ELR (cell line): ENCODE data around the gene RHOT1.
"Not testable (repeated sequence)": the region's sequence is repeated elsewhere in the genome, so short reads cannot be mapped to it uniquely, and the experiment has no call there.

Source experiments
- DNase-seq: peaks from one replicate; pipeline ENCODE4 v3.0.0-alpha.2; 2015; ENCODE audit warnings: low read depth

The RHOT1 gene

DNA sequence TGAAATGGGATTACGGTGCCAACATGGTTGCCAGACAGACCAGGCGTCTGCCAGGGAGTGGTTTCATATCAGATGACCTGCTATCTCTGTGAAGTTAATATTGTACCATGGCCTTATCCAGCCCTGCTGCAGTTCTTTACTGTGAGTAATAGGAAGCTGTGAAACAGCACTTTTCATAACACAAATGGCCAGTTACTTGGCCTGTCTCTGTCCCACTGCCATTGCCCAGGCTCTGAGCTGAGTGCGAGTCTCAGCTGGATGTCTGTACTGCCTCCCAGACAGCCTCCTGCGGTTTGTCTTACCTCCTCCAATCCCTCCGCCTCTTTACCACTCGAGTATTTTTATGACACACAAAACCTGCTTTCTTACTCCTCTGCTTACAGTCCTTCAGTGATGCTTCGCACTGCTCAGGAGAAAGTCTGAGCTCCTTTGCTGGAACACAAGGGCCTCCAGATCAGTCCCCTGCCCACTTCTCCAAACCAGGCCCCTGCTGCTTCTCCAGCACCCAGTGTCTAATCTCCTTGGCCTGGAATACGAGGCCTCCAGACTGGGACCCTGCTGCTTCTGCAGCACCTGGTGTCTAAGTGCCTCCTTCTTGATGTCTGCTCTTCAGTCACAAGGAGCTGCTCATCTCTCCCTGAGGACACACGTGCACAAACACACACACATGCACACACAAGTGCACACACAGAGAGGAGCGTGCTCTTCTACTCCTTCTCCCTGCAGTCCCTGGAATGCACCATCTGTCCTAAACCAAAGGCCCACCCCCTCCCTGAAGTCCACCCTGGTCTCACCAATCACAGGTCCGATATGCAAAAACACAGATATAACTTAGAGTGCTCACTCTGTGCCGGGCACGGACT, 17.1 kb upstream of the RHOT1 start:
- DNase-seq = no peak

DNA sequence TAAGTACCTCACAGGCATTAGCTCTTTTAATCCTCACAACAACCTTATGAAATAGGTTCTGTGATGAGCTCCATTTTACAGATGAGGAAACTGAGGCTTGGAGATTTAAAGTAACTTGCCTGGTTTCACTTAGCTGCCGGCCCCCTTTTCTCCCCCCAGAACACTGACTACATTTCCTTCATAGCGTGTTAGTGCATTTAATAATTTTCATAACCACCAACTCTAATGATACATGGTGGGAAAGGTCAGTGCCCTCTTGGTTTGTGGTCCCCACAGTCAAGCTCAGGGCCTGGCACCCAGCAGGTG, 16.5 kb upstream of the RHOT1 start:
- DNase-seq = no peak

DNA sequence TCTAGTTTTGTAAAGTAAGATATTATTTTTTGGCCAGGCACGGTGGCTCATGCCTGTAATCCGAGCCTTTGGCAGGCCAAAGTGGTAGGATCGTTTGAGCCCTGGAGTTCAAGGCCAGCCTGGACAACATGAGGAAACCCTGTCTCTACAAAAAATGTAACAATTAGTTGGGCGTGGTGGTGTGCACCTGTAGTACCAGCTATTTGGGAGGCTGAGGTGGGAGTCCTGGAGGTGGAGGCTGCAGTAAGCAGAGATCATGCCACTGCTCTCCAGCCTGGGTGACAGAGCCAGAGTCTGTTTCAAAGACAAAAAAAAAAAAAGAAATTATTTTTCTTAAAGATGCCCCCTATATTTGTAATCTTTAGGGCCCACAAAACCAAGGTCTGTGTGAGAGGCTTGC, 16.0 kb upstream of the RHOT1 start:
- DNase-seq = no peak

DNA sequence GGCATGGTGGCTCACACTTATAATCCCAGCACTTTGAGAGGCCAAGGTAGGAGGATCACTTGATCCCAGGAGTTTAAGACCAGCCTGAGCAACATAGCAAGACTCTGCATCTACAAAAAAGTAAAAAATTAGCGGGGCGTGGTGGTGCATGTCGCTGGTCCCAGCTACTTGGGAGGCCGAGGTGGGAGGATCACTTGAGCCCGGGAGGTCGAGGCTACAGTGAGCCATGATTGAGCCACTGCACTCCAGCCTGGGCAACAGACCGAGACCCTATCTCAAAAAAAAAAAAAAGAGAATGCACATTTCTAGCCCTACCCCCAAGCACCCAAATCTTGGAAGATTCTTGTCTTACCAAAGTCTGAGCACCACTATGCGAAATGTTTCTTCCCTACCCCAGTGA, 15.6 kb upstream of the RHOT1 start:
- DNase-seq = no peak

DNA sequence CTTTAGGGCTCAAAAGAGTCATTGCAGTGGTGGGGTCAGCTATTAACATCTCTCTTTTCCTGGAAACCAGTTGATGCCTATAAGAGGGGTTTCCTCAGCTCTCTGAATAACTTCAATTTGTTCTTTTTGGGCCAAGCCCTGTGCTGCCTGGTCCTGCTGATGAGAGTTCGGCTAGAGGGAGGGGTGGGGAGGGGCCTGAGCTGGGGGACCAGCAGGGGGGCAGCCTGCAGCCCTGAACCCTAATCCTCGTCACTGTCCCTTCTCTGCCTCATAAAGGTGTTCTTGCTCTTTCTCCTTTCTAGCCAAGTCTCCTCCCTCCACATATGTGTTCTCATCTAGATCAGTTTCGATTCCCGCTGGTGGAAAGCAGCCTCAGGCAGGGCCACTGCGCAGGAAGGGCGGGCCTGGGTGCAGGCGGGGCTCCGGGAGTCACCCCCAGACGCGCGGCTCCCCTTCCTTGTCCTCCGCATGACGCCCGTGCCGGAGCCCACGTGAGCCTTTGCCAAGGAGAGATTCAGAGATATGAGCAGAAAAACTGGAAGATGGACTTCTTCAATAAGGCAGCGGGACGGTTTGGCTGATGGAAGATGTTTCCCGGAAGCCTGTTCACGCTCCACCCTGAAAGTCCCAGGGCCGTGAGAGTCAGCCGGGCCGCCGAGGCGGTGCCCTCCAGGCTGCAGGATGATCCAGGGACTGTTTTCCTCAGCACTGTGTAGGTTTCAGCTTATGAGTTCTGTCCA, 15.0 kb upstream of the RHOT1 start:
- DNase-seq = peak; percentile 89

DNA sequence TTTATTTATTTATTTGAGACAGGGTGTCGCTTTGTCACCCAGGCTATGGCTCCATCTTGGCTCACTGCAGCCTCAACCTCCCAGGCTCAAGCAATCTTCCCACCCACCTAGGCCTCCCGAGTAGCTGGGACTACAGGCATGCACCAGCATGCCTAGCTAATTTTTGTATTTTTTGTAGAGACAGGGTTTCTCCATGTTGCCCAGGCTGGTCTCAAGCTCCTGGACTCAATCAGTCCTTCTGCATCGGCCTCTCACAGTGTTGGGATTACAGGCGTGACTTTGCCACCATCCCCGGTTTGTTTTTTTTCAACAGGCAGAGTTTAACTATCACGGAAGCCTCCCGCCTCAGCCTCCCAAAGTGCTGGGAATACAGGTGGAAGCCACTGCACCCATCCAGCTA, 13.8 kb upstream of the RHOT1 start:
- DNase-seq = peak; percentile 16

DNA sequence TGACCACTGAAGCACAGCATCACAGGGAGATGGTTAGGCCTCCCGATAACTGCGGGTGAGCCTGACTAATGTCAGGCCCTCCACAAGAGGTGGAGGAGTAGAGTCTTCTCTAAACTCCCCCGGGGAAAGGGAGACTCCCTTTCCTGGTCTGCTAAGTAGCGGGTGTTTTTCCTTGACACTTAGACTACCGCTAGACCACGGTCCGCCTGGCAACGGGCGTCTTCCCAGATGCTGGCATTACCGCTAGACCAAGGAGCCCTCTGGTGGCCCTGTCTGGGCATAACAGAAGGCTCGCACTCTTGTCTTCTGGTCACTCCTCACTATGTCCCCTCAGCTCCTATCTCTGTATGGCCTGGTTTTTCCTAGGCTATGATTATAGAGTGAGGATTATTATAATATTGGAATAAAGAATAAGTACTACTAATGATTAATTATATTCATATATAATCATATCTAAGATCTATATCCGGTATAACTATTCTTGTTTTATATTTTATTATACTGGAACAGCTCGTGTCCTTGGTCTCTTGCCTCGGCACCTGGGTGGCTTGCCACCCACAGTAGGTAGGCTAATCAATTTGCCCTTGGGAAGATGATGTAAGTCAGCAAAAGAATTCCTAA, 6.7 kb upstream of the RHOT1 start:
- peak; percentile 44 for DNase-seq

DNA sequence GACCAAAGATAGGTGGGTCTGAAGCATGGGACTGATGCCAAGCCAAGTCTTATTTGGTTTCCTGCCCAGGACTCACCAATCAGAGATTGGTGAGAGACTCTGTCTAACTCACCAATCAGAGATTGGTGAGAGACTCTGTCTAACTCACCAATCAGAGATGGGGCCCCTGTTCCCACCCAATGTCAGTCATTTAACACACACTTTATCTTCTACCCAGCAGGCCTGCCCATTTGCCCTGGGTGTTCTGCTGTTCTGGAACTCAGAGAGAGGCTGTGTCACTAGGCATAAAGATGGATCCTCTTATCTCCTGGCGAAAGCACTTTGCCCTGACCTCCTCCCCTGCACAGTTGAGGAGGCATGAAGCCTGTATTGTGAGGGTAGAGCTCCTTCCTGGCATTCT, 5.4 kb upstream of the RHOT1 start:
- no peak for DNase-seq

DNA sequence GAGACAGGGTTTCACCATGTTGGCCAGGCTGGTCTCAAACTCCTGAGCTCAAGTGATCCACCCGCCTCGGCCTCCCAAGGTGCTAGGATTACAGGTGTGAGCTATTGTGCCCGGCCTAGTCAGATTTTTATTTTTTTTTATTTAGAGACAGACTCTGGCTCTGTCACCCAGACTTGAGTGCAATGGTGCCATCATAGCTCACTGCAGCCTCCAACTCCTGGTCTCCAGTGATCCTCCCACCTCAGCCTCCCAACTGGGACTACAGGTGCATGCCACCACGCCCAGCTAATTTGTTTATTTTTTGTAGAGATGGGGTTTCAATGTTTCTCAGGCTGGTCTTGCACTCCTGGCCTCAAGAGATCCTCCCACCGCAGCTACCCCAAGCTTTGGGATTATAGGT, 2.8 kb upstream of the RHOT1 start:
- not testable (repeated sequence) for DNase-seq

DNA sequence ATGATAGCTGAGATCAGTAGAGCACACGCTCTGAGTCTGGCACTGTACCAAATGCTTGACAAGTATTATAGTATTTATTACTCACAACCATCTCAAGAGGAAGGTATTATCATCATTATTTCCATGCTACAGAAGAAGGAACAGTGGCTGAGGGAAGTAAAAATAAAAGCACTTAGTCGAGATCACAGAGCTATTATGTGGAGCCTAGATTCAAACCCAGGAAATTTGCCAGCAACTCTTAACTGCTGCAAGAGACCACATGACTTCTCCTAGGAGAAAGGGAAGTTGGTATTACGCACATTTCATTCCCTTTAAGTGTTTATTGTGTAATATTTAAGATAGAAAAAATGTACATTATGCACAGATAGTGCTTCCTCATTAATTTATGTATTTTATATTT, 1.0 kb upstream of the RHOT1 start:
- DNase-seq = peak; percentile 82

DNA sequence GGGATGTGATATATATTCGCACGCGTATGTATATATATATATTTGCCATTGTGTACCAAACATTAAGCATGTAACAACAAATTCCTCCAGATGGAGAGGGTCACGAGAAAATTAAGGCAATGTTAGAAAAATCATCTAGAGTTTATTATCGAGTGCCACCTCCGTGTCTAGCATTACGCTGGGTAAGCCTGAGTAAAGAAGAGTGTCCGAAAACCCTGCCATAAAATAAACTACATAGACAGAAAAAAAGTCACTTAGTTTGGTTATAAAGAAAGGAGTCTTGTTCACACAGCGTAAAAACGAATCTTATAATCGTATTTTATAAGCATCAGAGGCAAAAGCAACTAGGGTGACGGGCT, 644 bp upstream of the RHOT1 start:
- no peak for DNase-seq

DNA sequence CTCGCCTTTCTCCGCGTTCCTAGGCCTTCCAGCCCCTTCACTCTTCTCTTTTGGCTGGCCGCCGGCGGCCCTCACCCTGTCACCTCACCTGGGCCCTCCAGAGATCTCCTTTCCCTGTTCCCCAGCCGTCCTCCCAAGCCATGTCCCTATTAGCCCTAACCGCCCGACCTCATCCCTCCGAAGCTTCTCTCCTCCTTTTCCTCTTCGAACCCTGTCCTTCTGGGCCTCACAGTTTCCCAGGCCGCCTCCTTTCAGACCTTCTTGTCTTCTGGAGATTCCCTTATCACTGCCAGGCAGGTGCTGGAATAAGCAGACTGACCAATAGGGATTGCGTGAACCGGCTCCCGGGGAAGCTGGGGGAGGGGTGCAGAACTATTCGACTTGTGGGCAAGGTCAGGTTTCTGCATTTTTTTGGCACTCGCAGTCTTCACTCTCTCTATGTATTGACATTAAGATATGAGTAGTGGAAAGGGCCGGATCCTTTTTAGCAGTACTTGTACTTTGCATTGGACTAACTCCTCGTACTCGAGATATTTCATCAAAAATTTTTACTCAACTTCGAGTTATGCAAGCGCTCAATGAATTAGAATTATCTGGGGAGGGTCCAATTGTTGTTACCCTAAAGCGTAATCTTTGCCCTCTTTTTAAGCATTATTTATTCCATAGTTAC, 690 bp downstream of the RHOT1 start:
- peak; percentile 70 for DNase-seq

DNA sequence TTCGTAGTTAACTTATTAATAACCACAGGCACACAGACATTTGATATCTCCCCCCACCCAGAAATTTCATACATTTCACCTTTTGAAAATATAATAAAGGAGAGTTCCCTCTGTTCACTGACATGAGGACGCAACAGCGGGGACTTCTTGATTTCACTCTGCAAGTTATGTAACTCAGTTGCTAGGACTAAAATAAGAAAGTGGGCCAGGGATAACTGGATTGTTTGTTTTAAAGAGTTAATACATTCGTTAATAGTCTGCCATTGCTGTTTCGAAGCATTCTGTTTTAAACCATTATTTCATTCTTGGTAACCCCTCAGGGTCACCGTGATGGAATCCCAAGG, 1.2 kb downstream of the RHOT1 start:
- DNase-seq = no peak

DNA sequence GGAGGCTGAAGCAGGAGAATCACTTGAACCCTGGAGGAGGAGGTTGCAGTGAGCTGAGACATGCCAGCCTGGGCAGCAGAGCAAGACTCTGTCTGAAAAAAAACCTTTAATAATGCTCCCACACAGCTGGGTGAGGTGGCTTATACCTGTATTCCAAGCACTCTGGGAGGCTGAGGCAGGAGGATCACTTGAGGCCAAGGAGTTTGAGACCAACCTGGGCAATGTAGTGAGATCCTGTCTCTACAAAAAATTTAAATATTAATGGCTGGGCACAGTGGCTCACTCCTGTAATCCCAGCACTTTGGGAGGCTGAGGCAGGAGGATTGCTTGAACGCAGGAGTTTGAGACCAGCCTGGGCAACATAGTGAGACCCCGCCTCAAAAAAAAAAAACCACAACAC, 2.1 kb downstream of the RHOT1 start:
- not testable (repeated sequence) for DNase-seq

DNA sequence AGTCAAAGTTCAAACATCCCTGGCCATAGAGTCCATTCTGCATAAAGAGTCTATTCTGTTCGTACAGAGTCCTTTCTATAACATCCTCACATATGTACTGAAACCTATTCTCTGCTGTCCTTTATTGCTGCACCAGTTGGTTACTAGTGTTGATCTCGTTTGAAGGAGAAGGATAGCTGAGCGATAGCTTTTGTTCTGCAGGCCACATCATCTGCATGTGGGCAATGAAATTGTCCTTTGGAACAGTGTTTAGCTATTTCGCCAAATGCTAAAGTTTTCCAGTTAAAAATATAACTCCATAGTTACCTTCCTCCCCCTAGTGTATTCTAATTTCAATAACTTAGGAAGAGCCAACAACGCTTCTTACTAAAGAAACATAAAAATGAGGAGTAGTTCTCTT, 6.0 kb downstream of the RHOT1 start:
- no peak for DNase-seq

DNA sequence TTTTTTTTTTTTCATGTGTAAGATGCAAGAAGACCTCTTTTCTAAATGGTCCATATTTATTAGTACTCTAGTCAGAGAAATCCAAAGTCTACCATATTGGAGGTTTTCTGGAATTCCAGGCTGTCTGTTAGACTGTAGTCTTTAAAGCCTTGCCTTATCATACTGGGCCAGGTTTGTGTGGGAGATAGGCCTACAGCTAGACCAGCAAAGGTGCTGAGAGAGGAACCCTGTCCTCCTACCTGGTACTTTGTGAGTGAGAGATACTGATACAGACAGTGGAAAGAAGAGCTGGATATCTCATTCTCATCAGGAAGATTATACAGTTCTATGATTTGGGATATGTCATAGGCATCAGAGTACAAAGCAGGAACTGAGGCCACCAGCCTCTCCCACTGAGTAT, 8.1 kb downstream of the RHOT1 start:
- DNase-seq = no peak

DNA sequence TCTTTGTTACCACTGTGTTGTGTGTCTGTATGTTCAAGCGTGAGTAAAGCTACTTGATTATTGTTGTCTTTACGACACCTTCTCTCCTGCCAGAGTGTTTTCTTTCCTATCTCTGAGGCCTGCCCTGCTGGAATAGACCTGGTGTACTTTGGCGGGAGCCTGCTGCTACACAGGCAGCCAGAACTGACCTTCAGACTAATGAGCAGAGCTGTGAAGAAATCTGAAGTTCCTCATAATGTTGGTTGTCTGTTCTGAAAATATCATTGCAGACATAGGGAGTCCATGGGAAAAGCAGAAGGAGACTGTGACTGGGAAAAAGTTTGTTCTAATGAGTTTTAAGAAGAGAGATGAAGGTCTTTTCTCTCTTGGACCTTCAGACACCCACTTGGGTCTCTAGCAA, 9.8 kb downstream of the RHOT1 start:
- DNase-seq = no peak

DNA sequence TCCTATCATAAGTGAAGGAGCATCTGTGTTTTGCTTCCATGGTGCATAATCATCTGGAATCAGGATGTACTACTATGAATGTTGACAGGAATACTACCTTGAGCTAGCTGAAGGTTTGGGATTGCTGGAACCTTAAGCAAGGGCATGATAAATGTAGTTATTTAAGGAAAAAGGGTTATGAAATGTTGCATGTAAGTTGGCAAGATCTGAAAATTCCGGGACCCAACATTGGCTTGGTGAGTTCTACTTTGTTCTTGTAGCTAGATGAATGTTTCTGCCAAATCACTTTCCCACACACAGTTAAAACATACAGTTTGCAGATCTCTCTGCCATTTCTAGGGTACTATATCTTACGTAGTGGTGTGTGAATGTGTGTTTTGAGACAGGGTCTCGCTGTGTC, 13.6 kb downstream of the RHOT1 start:
- no peak for DNase-seq

DNA sequence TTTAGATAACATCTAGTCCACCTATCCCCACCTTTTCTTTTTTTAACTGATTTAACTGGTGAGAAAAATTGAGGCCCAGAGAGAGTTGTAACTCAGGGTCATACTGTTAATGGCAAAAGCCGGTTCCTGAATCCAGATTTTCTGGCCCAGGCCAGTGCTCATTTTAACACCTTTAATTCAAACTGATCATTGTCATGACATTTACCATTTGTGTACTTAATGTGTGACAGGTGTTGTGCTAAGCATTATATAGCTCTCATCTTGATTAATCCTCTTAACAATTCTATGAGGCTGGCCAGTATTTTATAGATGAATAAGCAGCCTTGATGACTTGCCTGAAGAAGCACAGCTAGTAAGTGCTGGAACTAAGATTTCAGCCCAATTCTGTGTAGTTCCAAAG, 14.4 kb downstream of the RHOT1 start:
- DNase-seq = no peak

DNA sequence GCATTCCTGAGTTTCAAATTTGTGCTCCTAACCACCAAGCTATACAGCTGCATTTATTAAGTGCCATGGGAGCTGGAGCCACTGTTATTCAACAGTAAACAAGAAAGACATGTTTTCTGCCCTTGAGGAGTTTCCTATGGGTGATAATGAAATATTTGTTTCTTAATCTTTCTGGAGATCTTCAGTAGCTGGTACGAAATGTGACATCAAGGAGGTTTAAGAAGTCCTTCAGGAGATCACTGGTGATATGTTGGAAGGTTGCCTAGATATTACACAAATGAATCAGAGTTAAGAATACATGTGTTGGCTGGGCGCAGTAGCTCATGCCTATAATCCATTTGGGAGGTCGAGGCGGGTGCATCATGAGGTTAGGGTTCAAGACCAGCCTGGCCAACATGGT, 14.9 kb downstream of the RHOT1 start:
- DNase-seq = peak; percentile 41

DNA sequence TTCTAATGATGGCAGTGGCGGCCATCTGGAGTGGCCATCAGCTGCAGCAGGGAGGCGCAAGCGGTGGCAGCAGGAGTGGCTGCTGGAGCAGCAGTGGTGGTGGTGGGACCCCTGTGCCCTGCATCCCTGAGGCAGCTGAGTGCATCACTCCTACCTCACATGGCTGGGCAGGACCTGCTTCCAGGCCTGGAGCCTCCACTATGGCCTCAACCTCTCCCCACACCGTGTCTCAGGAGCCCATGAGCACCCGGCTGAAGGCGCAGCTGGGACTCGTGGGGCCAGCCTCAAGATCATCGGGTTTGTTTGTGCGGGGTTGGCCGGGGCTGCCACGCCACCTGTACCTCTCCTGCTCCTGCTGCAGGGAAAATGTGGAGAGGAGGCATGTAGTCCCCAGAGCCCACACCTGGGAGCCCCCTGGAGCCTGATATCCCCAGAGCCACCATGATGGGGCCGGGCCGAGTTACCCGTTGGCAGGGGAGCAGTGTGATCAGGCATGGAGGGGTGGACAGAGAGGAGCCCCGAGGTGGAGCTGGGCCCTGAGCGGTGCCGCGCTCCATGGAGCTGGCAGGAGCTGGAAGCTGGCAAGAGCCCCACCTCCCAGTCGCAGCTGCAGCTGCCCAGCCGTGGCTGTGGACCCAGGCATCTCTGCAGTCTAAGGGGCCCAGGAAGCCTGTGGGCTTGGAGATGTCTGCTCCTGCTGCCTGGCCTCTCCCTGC, 16.7 kb downstream of the RHOT1 start:
- no peak for DNase-seq
